Heart left ventricle (tissue), 16 donors: ENCODE results near the gene RYR3. TPM values are rescaled to one million over a fixed set of nuclear protein-coding genes. Genes with fewer than 3 reads are reported as not detected.

Experiments
- ATAC-seq, 4 donors: fragments of 200-7000 bp; cut with Tn5 transposase; one replicate each; pipeline ENCODE4 v1.9.1; 2020 to 2022; ENCODE audit warnings: moderate library complexity in 4 of 4, mild to moderate bottlenecking in 3 of 4, moderate number of reproducible peaks in 1 of 4
- DNase-seq, 5 donors: peaks; one replicate each; pipeline ENCODE4 v3.0.0-alpha.2; 2020
- H3K27ac ChIP-seq, 12 donors: fragments of 200-600 bp; sonication (generic) in 4 of 12; one replicate each; pipeline versions ENCODE4 v1.5.0 to v1.8.0; 2016 to 2022; ENCODE audit warnings: mild to moderate bottlenecking in 2 of 12
- H3K27me3 ChIP-seq, 9 donors: fragments of 200-600 bp; sonication (generic) in 2 of 9; one replicate each; pipeline versions ENCODE4 v1.5.1 to v1.8.0; 2016 to 2022; ENCODE audit warnings: mild to moderate bottlenecking in 3 of 9
- H3K36me3 ChIP-seq, 9 donors: fragments of 200-600 bp; sonication (generic) in 2 of 9; one replicate each; pipeline versions ENCODE4 v1.5.0 to v1.8.0; 2018 to 2022; ENCODE audit warnings: mild to moderate bottlenecking in 2 of 9
- H3K4me1 ChIP-seq, 12 donors: fragments of 200-600 bp; sonication (generic) in 4 of 12; one replicate each; pipeline versions ENCODE4 v1.5.0 to v1.8.0; 2016 to 2022; ENCODE audit warnings: mild to moderate bottlenecking in 3 of 12
- H3K4me3 ChIP-seq, 12 donors: fragments of 200-600 bp; sonication (generic) in 4 of 12; one replicate each; pipeline versions ENCODE4 v1.5.0 to v1.8.0; 2017 to 2022; ENCODE audit warnings: mild to moderate bottlenecking in 9 of 12, moderate library complexity in 4 of 12
- H3K9me3 ChIP-seq, 12 donors: fragments of 200-600 bp; sonication (generic) in 4 of 12; one replicate each; pipeline versions ENCODE4 v1.5.0 to v1.8.0; 2016 to 2022; ENCODE audit warnings: mild to moderate bottlenecking in 1 of 12
- POLR2A ChIP-seq, 2 donors: fragments of 450-650 bp; IDR thresholded peaks; one replicate each; pipeline ENCODE4 v1.6.1; 2017; ENCODE audit warnings: antibody characterized with exemption in 2 of 2, mild to moderate bottlenecking in 2 of 2, moderate library complexity in 2 of 2
- WGBS, 4 donors: extraction: QIAGEN DNeasy Blood & Tissue Kit in 2 of 4; methylation state at CpG; one replicate each; pipeline versions ENCODE4 v1.1.5 to v1.1.7; 2013 to 2018; 5-methylcytosine and 5-hydroxymethylcytosine counted together
- intact Hi-C, 10 donors: fragments of 100-400 bp; cut with DNase I; formaldehyde crosslinking; loops; one replicate each; pipeline versions ENCODE4 v1.11.1 to v1.14.2; 2022
- polyA plus RNA-seq, 2 donors: library from polyadenylated mRNA; stranded (reverse); fragments of 200-250 nt; gene quantifications; one replicate each; pipeline ENCODE4 v1.2.3, GENCODE V29; 2013
- total RNA-seq, 9 donors: library from RNA; depleted of rRNA in 2 of 9; stranded (reverse); fragments of >200 nt in 2 of 9; fragmentation: NEBNext Ultra II Directional in 3 of 9; extraction: Animal tissue kit (Norgen Biotek cat#: 25700) in 3 of 9; gene quantifications; one replicate each; pipeline versions ENCODE4 v1.1.0 to v1.2.4, GENCODE V29; 2016 to 2023
- TF ChIP-seq, protein P1 (sequence below), 12 donors: fragments of 200-600 bp; sonication (generic) in 4 of 12; IDR thresholded peaks; one replicate each; pipeline versions ENCODE4 v1.5.0 to v1.8.0; 2018 to 2022; ENCODE audit warnings: antibody characterized with exemption in 12 of 12, mild to moderate bottlenecking in 5 of 12
- donor health status: ischemic (EF 13 %, LVEDD 7.1; RV severe dilation, severe dysfunction).
- donor health status: healthy with polysubstance abuse.
- donor health status: DM: no; HTN: yes; CAD: no.
- donor health status: DM: no; HTN: no; CAD: no.
- donor health status: ischemic (EF 25% LVEDD 6.9; RV normal size, moderate dysfunction).
- donor health status: ischemic (EF 25% LVEDD 5.7; RV mildly dilated, moderate dysfunction).
- donor health status: healthy.
- donor health status: DM: yes; HTN: yes; CAD: no.
- donor health status: ischemic (EF 35%, LVEDD 5.7; RV mildly dilated, moderate dysfunction).
- donor health status: nonischemic (EF 11% LVEDD 7.7; RV severe dilation, severe dysfunction).
- donor health status: DM: yes; HTN: yes; CAD: no.
- donor health status: PGD.
- donor health status: ischemic (EF 29% LVEDD 5.4; RV normal size, mild dysfunction).
- donor health status: nonischemic (EF 23%, LVEDD 6.1; RV moderate dilation, normal function).

The RYR3 gene
- total and polyA plus RNA-seq, 11 donors = 0.01 to 0.35 (median 0.23) TPM; not detected in 2

DNA sequence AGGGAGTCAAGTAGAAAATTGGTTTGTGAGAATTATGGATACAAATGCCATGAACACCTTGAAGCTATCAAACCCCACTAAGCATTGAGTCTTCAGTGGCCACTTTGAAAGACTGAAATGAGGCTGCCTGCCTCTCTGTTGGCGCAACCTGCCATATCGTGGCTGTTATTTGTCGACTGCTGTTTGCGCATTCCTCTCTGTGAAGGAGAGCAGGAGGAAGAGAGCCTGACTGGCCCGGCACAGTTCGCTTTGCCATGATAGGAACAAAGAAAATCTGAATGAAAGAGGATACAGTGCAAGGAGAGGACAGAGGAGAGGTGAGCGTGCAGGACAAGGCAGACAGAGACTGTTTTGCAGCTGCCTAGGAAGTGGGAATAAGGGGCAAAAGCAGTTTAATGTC lies 289.4 kb downstream of the RYR3 start:
- Histone ChIP-seq H3K27ac (no peak overlapping the region), H3K36me3 (no peaks in the 10 kb centered on the region), H3K27me3 (peaks cover 0 to 4% (median 0%) of the 10 kb centered on the region in 9 donors), H3K4me1 (no peaks in the 10 kb centered on the region), H3K9me3 (no peaks in the 10 kb centered on the region), H3K4me3 (no peak overlapping the region)
- intact Hi-C loops = no loop called here
- DNase-seq = no peak
- ATAC-seq = no peak
- WGBS, 4 donors = 48 to 70% (median 61%) methylated on average over 7 of the region's 7 CpGs
- TF ChIP-seq, protein P1, sequence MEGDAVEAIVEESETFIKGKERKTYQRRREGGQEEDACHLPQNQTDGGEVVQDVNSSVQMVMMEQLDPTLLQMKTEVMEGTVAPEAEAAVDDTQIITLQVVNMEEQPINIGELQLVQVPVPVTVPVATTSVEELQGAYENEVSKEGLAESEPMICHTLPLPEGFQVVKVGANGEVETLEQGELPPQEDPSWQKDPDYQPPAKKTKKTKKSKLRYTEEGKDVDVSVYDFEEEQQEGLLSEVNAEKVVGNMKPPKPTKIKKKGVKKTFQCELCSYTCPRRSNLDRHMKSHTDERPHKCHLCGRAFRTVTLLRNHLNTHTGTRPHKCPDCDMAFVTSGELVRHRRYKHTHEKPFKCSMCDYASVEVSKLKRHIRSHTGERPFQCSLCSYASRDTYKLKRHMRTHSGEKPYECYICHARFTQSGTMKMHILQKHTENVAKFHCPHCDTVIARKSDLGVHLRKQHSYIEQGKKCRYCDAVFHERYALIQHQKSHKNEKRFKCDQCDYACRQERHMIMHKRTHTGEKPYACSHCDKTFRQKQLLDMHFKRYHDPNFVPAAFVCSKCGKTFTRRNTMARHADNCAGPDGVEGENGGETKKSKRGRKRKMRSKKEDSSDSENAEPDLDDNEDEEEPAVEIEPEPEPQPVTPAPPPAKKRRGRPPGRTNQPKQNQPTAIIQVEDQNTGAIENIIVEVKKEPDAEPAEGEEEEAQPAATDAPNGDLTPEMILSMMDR (IDR thresholded peaks at IDR 0.05) = no peak

DNA sequence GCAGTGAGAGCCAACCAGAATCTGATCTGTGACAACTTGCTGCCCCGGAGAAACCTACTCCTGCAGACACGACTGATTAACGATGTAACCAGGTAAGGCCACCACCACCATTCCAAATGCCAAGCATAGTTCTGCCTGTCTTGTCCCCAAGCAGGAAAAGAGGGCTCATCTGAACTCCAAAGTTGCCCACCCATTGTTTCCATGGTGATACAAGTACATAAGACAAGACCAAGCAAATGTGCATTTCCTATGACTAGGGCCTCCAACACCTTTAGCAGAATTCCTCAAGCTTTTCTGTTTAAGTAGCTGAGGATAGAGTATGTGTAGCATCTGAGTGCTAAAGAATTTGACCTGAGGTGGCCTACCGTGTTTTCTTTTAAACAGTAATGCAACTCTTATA lies 290.7 kb downstream of the RYR3 start:
- Histone ChIP-seq H3K9me3 (no peaks in the 10 kb centered on the region), H3K4me3 (no peak overlapping the region), H3K27me3 (peaks cover 0 to 4% (median 0%) of the 10 kb centered on the region in 9 donors), H3K4me1 (no peaks in the 10 kb centered on the region), H3K27ac (no peak overlapping the region), H3K36me3 (no peaks in the 10 kb centered on the region)
- 85 to 91% (median 88%) methylated on average over 4 of the region's 4 CpGs for whole genome bisulfite sequencing, 4 donors
- ATAC-seq (no peak), DNase-seq (no peak)
- no peak for TF ChIP-seq POLR2A (IDR thresholded peaks at IDR 0.05)
- TF ChIP-seq, protein P1 (IDR thresholded peaks at IDR 0.05) = no peak
- intact Hi-C loops = no loop called here

DNA sequence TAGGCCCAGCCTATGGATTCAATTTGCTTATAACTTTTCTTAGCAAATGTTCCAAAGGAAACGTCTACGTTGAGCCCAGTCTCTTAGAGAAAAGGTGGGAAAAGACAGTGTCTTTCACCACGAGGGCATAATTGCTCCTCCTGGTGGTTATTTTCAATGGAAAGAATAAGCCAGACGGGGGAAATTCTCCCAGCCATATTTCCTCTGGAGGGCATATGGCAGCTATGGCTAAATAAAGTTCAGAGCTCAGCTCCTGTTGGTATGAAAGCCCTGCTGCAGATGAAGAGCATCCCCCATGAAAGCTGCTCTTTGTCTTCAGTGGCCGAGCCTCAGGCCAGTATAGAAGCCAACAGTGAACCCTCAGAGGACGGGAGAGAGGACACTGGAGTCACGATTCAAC lies 297.9 kb downstream of the RYR3 start:
- DNase-seq (no peak), ATAC-seq (no peak)
- 44 to 46% (median 46%) methylated on average over 7 of the region's 7 CpGs for WGBS, 4 donors
- no peak overlapping the region for H3K27ac ChIP-seq
- H3K4me1 ChIP-seq = no peaks in the 10 kb centered on the region
- peaks cover 0 to 5% (median 0%) of the 10 kb centered on the region in 9 donors for H3K27me3 ChIP-seq
- no peaks in the 10 kb centered on the region for H3K36me3 ChIP-seq
- no peak overlapping the region for H3K4me3 ChIP-seq
- no peaks in the 10 kb centered on the region for H3K9me3 ChIP-seq
- intact Hi-C loops = no loop called here
- TF ChIP-seq POLR2A (IDR thresholded peaks at IDR 0.05) = no peak
- TF ChIP-seq, protein P1 (IDR thresholded peaks at IDR 0.05) = peak in 2 of 12 donors; percentile 20 to 24

DNA sequence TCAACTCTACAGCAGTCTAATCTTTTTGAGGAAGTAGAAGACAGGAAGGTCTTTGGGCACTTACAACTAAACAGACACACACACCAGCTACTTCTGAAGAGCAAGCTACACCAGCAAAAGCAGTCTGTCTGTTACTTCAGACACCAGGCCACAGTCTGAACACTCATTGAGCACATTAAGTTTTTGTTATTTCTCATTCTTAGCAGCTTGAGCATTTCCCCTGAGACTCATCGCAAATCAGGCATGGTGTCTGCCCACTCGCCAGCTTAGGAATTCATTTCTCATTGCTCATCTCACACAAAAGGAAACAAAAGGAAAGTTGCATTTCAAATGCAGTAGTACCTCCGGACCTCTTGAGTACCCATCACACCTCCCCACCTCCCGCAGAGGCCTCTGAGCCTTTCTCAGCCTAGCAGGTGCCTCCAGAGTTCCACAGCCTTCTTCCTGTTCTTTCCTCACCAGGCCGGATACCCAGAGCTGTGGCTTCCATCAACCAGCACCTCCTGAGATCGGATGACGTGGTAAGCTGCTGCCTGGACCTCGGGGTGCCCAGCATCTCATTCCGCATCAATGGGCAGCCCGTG lies 302.0 kb downstream of the RYR3 start:
- Histone ChIP-seq H3K4me1 (no peaks in the 10 kb centered on the region), H3K4me3 (no peak overlapping the region), H3K9me3 (no peaks in the 10 kb centered on the region), H3K36me3 (no peaks in the 10 kb centered on the region), H3K27ac (no peak overlapping the region), H3K27me3 (peaks cover 0 to 3% (median 0%) of the 10 kb centered on the region in 9 donors)
- ATAC-seq (no peak), DNase-seq (no peak)
- 62 to 70% (median 66%) methylated on average over 10 of the region's 10 CpGs for WGBS, 4 donors
- intact Hi-C loops = no loop called here
- TF ChIP-seq, protein P1 (IDR thresholded peaks at IDR 0.05) = no peak
- no peak for TF ChIP-seq POLR2A (IDR thresholded peaks at IDR 0.05)
